ENCODE results near the gene ASXL1.

Gene ASXL1

DNA sequence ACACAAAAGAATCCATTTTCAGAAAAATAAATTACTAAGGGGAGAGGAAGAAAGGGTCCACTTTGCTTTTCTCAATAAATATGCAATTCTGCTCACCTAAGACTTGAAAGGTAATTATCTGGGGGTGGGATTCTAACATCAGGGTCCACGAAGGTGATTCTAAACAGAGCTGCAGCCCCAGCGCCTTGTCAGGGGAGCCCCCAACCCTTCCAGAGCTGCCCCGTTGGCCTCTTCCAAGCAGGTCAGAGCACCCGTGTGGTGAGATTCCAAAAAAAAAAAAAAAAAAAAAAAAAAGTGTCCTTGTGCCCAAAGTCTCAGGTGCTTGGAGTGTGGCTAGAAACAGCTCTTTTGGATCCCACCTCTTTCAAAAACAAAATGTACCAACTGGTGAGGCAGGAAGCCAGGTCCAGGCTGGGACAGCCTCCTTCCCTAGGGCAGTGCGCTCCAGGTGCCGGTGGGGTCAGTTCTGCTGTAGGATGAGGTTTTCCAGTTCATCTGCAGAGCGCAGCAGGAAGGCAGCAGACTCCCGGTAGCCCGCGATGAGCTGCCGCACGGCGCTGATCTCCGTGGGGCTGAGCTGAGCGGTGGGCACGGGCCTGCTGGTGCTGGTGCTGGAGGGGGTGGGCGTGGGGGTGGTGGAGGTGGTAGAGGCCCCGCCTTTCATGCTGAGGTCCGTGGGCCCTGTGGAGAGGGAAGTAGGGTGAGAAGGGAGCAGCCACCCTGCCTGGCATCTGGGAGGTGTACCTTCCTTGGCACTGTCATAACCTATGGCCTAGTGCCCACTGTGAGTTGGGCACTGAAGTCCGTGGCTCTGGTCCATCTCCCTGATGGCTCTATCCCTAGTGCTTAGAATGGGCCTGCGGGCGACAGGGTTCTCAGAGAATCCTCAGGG lies 89.3 kb downstream of the ASXL1 start:
- DNase-seq: no peak
- in situ Hi-C loops (cut with MboI; ENCODE audit: low pct_unique_long_range_greater_than_20kb, low sequenced_read_pairs): no loop called here

GRCh38 chr20:32448306-32449056 lies 90.3 kb downstream of the ASXL1 start:
- in situ Hi-C loops (cut with MboI; ENCODE audit: low pct_unique_long_range_greater_than_20kb, low sequenced_read_pairs): no loop called here
- DNase-seq: no peak

DNA sequence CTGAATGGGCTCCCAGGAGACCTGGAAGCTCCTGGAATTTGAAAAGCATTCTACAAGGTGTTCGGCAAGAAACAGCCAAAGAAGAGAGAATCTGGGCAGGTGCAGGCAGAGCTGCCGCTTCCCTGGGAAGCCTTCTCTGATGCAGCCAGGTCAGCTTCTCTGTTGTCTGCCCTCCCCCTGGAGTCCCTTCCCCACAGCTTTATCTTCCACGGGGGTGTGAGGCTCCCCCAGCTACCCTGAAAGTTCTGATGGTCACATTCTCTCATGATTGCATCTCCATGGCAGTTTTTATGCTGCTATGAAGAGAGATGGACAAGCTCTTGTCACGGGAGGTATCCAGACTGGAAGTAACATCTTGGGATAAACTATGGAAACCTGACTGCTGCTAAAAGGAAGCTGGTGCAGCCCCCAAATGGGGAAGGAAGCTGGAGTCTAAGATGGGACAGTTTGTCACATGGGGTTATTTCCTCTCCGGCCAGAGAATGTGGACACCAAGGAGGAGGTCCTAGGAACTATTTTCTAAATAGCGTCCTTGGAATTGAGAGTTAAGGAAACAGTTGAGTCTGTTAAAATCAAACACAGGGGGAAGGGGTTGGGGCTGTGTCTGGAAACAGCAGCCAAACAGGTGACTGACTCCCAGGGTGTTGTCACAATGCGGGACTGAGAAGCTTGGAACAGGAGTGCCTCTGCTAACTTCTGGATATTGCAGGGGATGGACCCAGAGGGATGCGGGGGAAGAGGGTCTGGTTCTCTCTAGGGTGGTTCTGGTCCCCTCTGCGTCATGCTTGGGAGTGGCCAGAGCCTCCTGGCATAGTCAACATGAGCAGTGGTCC lies 91.1 kb downstream of the ASXL1 start:
- DNase-seq: no peak
- in situ Hi-C loops (cut with MboI; ENCODE audit: low pct_unique_long_range_greater_than_20kb, low sequenced_read_pairs): no loop called here

DNA sequence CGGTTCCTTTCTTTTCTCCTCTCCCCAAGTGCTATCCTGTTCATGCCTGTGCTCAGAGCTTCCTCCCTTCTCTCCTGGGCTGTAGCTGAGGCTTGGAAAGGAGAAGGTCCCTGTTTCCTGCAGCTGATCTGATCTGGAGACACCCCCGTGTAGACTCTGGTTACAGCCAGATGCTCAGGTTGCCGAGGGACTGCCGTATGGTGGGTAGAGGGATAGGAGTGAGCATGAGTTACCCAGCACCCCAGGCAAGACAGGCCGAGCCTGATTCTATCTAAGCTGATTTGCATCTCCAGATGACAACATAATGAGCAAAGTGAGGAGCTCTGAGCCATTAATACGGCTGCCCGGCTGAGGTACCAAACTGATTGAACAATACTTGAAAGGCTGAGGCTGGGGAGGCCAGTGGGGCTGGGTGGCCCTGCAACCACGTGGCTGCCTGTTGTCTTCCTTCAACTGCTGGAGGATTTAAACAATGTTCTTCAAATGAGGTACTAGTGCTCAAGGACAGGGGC lies 91.8 kb downstream of the ASXL1 start:
- in situ Hi-C loops (cut with MboI; ENCODE audit: low pct_unique_long_range_greater_than_20kb, low sequenced_read_pairs): no loop called here
- no peak for DNase-seq

DNA sequence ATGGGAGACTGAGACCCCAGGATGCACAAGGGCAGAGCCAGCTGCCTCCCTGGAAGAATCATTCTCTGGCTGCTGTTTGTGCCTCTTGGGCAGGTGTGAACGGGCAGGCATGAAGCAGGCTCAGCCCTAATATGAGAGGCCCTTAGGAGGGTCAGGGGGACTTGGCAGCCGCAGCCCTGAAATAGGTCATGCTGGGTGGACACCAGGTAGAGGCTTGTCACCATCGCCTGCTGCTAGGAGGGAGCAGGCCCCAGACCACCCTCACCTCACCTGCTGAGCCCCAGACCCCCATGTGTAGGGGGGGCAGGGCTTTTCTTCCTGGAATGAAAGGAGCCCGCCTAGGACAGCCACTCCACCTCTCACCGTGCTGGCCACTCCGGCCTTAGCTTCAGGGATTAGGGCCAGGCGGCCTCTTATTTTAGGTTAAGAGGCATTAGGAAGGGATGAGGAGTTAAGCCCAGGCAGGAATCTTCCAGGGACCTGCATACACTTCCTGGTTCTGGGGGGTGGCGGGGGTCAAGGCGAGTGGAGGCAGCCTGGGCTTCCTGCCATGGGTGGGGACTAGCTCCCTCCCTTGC lies 92.4 kb downstream of the ASXL1 start:
- DNase-seq: no peak
- in situ Hi-C loops (cut with MboI; ENCODE audit: low pct_unique_long_range_greater_than_20kb, low sequenced_read_pairs): no loop called here

- in situ Hi-C loops (cut with MboI; ENCODE audit: low pct_unique_long_range_greater_than_20kb, low sequenced_read_pairs): no loop called here
- DNase-seq: no peak
These were observed 93.2 kb downstream of the ASXL1 start for GRCh38 chr20:32451340-32451681.

DNA sequence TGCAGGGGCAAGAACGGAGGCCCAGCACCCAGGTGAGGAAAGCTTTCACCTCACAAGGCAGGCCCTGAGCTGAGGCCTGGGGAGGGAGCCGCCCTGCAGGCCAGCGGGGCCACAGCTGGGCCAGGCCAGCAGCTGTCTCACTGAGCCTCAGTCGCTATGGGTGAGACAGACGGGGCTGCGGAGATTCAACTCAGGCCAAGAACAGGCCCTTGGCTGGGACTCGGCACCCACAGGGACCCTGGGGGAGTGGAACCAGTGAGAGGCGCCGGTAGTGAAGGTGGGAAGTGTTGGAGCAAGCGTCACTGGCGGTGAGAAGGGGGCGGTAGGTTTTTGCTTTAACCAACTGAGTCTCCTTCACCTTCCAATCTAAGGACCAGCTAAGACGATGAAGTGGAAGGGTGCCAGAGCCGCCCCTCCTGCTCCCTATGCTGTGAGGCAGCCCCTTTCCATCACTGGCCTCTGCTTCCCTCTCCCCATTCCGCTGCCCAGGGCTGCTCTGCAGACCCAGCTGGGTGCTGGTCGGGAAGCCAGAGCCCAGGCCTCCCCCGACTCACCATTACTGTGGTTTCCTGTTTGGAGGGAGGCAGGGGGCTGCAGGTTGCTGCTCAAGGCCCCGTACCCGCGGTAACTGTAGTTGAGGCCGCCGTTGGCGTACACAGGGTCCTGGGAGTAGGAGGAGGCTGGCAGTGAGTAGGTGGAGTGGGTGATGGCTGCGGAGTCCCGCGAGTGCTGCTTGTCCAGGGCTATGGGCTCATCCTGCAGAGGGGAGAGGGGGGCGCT lies 93.7 kb downstream of the ASXL1 start:
- in situ Hi-C loops (cut with MboI; ENCODE audit: low pct_unique_long_range_greater_than_20kb, low sequenced_read_pairs): no loop called here
- no peak for DNase-seq

DNA sequence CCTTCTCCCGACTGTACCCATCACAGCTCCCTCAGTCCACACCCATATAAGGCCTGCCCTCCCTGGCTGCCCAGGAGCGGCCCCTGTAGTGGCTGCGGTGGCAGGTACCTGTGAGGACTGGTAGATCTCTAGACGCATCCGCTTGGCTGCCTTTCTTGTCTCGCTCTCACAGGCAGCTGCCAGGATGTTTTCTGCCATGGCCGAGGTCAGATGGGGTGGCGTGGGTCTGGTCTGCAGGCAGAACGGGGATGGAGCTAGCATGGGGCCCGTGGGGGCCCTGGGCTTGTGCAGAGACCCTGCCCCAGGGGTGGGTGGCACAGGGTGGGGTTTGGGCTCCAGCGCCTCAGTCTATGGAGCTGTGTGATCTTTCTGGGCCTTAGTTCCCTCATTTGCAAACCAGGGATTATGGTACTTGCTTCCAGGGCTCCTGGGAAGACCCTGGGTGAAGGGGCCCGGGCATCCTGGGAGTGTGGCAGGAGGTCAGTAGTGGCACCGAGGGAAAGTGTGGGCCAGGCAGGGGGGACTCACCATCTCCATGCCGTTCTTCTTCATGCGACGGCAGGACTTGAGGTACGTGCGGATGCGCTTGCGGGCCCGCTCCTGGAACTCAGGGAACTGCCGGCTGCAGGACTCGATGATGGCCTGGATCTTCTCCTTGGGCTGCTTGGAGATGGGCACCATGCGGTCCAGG lies 94.8 kb downstream of the ASXL1 start:
- in situ Hi-C loops (cut with MboI; ENCODE audit: low pct_unique_long_range_greater_than_20kb, low sequenced_read_pairs): no loop called here
- DNase-seq: no peak

- DNase-seq: no peak
- in situ Hi-C loops (cut with MboI; ENCODE audit: low pct_unique_long_range_greater_than_20kb, low sequenced_read_pairs): no loop called here
These were observed 95.5 kb downstream of the ASXL1 start for GRCh38 chr20:32453467-32454163.

GRCh38 chr20:32454164-32455145 lies 96.3 kb downstream of the ASXL1 start:
- no peak for DNase-seq
- in situ Hi-C loops (cut with MboI; ENCODE audit: low pct_unique_long_range_greater_than_20kb, low sequenced_read_pairs): no loop called here

GRCh38 chr20:32455171-32455900 lies 97.2 kb downstream of the ASXL1 start:
- DNase-seq: no peak
- in situ Hi-C loops (cut with MboI; ENCODE audit: low pct_unique_long_range_greater_than_20kb, low sequenced_read_pairs): no loop called here

DNA sequence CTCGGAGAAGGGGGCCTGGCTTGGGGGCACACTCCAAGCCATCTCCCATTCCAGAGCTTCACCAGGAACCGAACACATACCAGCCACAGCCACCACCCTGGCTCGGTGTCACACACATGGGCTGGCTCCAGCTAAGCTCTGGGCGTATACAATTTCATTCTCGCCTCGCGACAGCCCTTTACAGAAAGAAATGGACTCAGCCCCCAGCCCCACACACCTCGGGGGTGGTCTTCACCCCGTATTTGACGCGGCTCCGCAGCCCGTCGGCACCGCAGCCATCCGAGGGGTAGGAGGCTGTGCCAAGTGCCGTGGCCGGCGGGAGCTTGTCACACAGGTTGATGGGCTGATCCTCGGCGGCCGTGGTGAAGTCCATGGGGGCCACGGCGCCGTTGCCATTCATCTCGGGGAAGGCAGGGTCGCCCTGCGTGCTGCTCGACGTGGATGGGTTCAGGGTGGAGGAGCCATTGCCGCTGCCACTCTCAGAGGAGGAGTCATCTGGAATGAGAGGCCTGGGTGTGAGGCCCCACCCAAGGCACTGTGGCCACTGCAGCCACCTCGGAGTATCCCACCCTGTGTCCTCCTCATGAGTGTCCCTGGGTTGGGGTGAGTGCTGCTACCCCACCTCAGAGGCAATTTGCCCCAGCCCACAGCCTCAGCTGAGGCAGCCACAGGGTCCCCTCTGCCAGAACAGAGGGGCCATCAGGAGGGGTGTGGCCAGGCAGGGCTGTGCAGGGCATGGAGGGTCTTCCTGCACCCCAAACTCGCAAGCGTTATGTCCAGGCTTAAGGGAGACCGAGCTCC lies 98.0 kb downstream of the ASXL1 start:
- in situ Hi-C loops (cut with MboI; ENCODE audit: low pct_unique_long_range_greater_than_20kb, low sequenced_read_pairs): no loop called here

GRCh38 chr20:32456869-32457478 lies 98.8 kb downstream of the ASXL1 start:
- peak; percentile 48 for DNase-seq
- in situ Hi-C loops (cut with MboI; ENCODE audit: low pct_unique_long_range_greater_than_20kb, low sequenced_read_pairs): no loop called here

More for the DNA sequence above, 98.0 kb downstream of the ASXL1 start:
- no peak for DNase-seq

GRCh38 chr20:32457479-32457986 lies 99.4 kb downstream of the ASXL1 start:
- DNase-seq: no peak
- in situ Hi-C loops (cut with MboI; ENCODE audit: low pct_unique_long_range_greater_than_20kb, low sequenced_read_pairs): no loop called here
